ENCODE results near the gene FYN.

Gene FYN

GRCh38 chr6:111806561-111807497 is 66.4 kb downstream of the FYN start:
- ChIA-PET CTCF (interaction anchor here (0.8 to 1.8 kb wide), 6 partner anchors 9 to 357 kb away, joined by 3 to 7 read pairs (median 4); no protein-coding TSS in a partner anchor), POLR2A (interaction anchor here (1.2 kb wide), 1 partner anchor 11 kb away, joined by 4 read pairs; no protein-coding TSS in a partner anchor)
- no peak for DNase-seq (ENCODE audit: low read depth, low spot score)

GRCh38 chr6:111806165-111806547 is 67.1 kb downstream of the FYN start:
- no peak overlapping the region for H3K4me3 ChIP-seq (ENCODE audit: low read depth, low read length)
- DNase-seq (ENCODE audit: low read depth, low spot score): no peak
- ChIA-PET CTCF (interaction anchor here (0.8 to 1.8 kb wide), 7 partner anchors 9 to 358 kb away, joined by 3 to 7 read pairs (median 3); no protein-coding TSS in a partner anchor), POLR2A (interaction anchor here (0.9 to 1.2 kb wide), 2 partner anchors 12 to 67 kb away, joined by 4 read pairs; partner anchors contain the start of gene FYN)
- no peak for TF ChIP-seq CTCF (IDR thresholded peaks at IDR 0.05; ENCODE audit: insufficient read depth, low read length, missing control alignments)

More at GRCh38 chr6:111806561-111807497, 66.4 kb downstream of the FYN start:
- TF ChIP-seq CTCF (IDR thresholded peaks at IDR 0.05; ENCODE audit: insufficient read depth, low read length, missing control alignments): no peak
- no peak overlapping the region for H3K4me3 ChIP-seq (ENCODE audit: low read depth, low read length)

GRCh38 chr6:111805511-111806164 is 67.6 kb downstream of the FYN start:
- DNase-seq (ENCODE audit: low read depth, low spot score): no peak
- ChIA-PET POLR2A (interaction anchor here (0.9 to 1.2 kb wide), 2 partner anchors 13 to 68 kb away, joined by 4 read pairs; partner anchors contain the start of gene FYN), CTCF (interaction anchor here (0.8 to 1.8 kb wide), 7 partner anchors 8 to 358 kb away, joined by 3 to 7 read pairs (median 3); no protein-coding TSS in a partner anchor)
- no peak for TF ChIP-seq CTCF (IDR thresholded peaks at IDR 0.05; ENCODE audit: insufficient read depth, low read length, missing control alignments)
- H3K4me3 ChIP-seq (ENCODE audit: low read depth, low read length): no peak overlapping the region

GRCh38 chr6:111804627-111805235 is 68.5 kb downstream of the FYN start:
- no peak for DNase-seq (ENCODE audit: low read depth, low spot score)
- peak; percentile 7 for TF ChIP-seq CTCF (IDR thresholded peaks at IDR 0.05; ENCODE audit: insufficient read depth, low read length, missing control alignments)
- ChIA-PET POLR2A (no interaction called here), CTCF (interaction anchor here (1.0 to 2.0 kb wide), 5 partner anchors 13 to 191 kb away, joined by 3 to 5 read pairs (median 4); no protein-coding TSS in a partner anchor)
- no peak overlapping the region for H3K4me3 ChIP-seq (ENCODE audit: low read depth, low read length)

- H3K4me3 ChIP-seq (ENCODE audit: low read depth, low read length): no peak overlapping the region
- POLR2A ChIA-PET: no interaction called here
- no peak for TF ChIP-seq CTCF (IDR thresholded peaks at IDR 0.05; ENCODE audit: insufficient read depth, low read length, missing control alignments)
- CTCF ChIA-PET: interaction anchor here (1.0 to 2.0 kb wide), 6 partner anchors 12 to 194 kb away, joined by 3 to 5 read pairs (median 4); no protein-coding TSS in a partner anchor
- no peak for DNase-seq (ENCODE audit: low read depth, low spot score)
Measured at GRCh38 chr6:111803804-111804203, 69.4 kb downstream of the FYN start.
